COR-L47 (cell line): ENCODE results near the gene GRK3.

Experiments used
- DNase-seq: peaks from one replicate; lab custom pipeline; 2025; lab: John Stamatoyannopoulos, UW

GRK3 gene

DNA sequence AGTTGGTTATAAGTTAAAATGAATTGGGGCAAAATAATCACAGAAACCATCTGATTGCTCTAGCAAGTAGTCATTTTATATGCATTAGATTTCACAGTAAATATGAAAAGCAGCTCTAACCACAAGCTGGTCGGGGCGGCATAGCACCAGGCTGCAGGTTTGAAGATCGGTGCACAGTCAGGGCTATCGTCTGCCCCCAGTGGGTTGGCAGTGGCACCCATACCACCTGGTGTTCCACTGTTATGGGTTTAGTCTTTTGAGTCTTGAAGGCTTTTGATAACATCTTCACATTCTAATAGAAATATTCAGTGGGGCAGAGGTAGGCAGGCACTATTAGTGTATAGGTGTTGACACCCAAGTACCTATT is 62.1 kb downstream of the GRK3 start:
- DNase-seq = no peak

DNA sequence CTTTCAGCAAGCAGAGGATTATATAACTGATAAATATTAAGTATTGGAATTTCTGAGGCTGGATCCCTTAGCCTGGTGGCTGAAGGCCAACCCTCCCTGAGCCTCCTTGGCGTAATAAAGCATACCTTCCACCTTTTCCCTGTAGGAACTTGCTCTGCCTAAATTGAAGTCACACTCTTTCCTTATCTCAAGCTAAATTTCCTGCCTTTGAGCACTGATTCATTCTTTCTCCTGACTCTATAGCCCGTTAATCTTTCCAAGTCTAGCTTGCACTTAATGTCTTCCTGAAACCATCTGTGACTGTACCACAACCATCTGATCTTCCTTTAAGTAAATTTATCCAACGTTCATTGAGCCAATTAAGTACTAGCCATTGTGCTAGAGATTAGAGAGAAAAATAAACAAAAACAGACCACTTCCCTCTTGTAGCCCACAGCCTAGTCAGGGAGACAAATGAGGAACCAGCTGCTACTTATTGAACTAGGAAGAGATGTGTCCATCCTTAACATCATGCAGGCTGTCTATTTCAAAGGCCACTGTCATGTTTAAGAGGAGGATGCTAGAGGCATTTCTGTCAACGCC is 62.9 kb downstream of the GRK3 start:
- no peak for DNase-seq

- peak; percentile 49 for DNase-seq
These were observed 64.0 kb downstream of the GRK3 start for GRCh38 chr22:25628494-25628893.

DNA sequence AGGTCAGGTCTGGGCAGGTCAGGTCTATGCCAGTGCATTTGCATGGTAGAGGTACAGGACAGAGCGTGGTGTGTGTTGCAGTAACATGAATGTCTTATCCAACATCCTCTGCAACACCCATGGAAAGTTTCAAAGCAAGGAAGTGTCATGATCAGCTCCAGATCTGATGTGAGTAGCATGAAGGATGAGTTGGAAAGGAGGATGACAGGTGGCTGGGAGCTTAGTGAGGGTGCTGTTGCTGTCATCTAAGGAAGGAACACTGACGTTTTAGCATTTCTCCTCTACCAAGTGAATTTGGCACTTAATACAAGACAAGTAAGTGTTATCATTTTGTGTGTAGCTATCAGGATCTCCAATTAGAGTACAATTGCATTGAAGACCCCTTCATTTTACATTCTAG is 65.1 kb downstream of the GRK3 start:
- no peak for DNase-seq

GRCh38 chr22:25630447-25630846 is 66.0 kb downstream of the GRK3 start:
- DNase-seq = no peak

DNA sequence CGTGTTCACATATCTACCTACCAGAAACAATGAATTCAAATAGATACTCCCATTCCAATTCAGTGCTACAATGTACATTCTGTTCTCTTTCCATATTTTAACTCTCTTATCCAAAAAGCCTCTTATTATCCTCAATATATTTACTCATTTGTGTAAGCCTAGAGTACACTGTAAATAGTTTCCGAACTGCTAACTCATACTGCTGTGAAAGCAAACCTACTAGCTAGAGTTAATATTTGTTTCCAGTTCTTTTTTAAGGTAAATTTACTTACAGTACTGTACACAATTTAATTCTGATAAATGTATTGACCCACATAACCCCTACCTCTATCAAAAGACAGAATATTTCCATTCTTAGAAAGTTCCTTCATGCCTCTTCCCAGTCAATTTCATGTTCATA is 71.8 kb downstream of the GRK3 start:
- no peak for DNase-seq

GRCh38 chr22:25637032-25637431 is 72.6 kb downstream of the GRK3 start:
- DNase-seq = no peak

DNA sequence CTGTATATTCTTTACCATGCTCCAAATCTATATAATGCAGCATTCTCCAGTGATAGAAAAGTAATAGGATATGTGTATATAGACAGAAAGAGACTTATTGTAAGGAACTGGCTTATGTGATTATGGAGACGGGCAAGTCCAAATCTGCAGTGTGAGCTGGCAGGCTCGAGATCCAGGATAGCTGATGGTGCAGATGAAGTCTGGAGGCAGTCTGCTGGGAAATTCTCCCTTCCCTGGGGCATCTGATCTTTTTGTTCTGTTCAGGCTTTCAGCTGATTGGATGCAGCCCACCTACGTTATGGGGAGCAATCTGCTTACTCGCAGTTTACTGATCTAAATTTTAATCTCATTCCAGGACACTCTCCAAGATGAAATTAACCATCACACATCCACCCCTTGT is 73.2 kb downstream of the GRK3 start:
- DNase-seq = no peak

DNA sequence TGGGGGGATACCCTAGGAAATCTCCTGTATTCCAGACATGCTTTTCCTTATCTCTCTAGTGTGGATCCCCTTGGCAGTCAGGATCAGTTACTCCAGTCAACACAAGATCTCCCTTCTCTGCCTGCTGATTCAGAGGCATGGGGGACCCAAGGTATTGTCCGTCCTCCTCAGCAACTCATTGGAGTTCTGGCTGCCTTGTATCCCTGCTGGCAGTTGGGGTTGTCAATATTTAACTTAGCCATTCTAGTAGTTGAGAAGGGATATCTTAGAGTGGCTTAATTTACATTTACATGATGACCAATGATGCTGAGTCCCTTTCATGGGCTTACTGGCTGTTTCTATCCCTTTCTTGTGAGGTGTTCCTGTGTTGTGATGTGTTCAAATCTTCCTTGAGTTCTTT is 74.2 kb downstream of the GRK3 start:
- DNase-seq = no peak

DNA sequence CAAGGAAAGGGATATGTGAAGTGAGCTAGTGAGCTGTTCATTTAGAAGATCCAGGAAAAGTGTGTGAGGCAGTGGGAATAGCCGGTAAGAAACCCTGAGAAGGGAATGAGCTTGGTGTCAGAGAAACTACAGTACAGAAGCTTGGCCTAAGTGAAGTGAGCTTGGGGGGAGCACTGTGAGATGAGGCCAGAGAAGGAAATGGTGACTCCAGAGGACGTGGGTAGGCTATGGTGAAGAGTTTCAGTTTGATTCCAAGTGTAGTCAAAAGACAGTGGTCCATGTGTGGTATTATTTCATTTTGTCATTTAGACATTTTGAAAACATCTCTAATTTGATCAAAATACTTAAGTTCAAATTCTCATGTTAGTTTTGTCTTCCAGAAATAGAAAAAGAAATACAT is 77.2 kb downstream of the GRK3 start:
- no peak for DNase-seq

DNA sequence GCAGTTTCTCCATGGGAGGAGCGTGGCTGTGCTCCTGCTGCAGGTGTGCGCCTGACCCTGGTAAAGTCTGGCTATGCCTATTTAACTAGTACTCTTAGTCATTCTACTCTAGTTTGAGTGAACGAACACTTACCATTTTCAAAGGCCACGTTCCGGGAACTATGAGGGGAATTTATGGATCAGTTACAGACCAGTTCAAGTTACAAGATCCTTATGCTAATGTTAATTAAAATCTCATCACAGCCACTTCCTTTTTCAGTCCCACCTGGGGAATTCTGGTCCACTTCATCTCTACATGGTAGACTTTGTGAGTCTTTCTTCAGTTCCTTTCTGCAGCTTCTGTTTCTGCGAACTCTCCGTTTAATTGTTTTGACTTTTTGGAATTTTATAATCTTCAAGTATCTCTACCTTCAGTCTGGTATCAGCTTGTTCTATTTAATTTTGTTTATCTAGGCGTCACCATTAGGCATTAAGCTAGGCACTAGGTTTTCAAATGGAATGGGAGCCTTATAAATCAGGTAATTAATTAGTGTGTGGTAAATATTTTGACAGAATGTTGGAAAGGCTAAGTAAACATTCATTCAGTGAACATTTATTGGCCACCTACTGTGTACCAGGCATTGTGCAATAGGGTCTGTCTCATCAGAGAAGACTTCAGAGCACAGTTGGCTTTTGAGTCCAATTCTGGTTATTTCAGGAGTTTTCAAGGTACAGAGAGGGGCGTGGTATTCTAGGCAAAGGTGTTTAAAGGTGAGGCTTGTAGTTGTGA is 78.9 kb downstream of the GRK3 start:
- no peak for DNase-seq

GRCh38 chr22:25644122-25644521 is 79.6 kb downstream of the GRK3 start:
- no peak for DNase-seq

GRCh38 chr22:25645266-25645665 is 80.8 kb downstream of the GRK3 start:
- DNase-seq = no peak

- DNase-seq = no peak
These were observed 81.5 kb downstream of the GRK3 start for GRCh38 chr22:25645964-25646363.

GRCh38 chr22:25650833-25651232 is 86.4 kb downstream of the GRK3 start:
- DNase-seq = no peak

DNA sequence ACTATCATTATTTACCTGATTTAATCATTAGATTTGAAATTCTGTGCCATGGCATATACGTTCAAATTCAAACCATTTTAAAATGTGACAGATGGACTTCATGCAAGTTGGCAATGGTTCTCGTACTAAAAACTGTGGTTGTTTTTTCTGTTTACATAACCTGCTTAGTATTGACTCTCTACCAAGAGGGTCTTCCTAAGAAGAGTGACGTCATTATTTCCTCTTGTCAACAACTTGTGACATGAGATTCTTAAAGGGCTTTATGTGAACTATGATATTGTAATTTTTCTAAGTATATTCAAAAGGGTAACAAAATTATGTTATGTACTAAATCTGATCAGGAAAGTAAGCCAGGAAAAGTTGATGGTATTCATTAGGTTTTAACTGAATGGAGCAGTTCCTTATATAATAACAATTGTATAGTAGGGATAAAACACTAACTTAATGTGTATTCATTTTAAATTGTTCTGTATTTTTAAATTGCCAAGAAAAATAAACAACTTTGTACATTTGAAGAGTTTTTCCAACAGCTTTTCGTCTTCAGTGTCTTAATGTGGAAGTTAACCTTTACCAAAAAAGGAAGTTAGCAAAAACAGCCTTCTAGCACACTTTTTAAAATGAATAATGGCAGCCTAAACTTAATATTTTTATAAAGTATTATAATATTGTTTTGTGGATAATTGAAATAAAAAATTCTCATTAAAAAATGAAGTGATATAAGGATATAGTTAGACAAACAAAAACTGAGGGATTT is 87.0 kb downstream of the GRK3 start:
- DNase-seq = no peak

DNA sequence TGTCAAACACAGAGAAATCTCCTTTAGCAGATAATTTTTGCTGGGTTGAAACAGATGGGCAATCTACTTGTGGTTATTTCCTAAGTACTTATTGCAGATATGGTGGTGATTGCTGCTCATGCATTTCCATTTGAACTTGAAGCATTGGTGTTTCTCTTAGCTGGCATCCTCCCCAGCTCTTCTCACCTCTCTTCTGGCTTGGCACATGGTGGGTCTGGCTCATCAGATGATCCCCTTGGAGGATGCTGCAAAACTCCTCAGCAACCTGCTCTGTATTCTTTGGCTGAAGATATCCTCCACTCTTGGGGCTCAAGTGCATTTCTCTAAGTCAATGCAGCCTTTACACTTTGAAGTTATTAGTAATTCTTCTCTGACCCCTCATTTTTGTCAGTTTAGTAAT is 90.2 kb downstream of the GRK3 start:
- no peak for DNase-seq

DNA sequence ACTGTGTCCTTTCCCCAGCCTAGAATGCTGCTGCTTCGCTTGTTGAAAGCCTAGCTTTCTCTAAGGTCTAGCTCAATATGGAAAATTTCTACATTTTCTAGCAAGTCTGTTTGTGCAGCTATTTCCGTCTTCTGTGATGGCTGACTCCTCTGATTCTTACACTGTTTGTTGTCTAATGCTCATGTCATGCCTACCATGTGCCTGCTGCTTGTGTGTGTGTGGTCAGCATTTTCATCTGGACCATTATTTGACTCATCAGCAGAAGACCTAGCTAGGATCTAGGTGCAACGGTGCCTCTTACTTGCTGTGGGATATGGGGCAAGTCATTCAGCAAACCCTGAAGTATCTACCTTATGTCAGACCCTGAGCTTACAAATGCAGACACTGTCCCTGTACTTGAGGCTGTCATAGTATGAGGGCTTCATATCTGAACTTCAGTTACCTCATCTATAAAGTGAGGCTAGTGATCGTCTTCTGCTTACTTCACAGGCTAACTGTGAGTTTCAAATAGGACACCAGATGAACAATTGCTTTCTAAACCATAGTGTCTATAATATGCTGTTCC is 91.0 kb downstream of the GRK3 start:
- no peak for DNase-seq

- no peak for DNase-seq
These were observed 92.2 kb downstream of the GRK3 start for GRCh38 chr22:25656724-25657123.

- DNase-seq = no peak
These were observed 94.2 kb downstream of the GRK3 start for GRCh38 chr22:25658633-25659032.

- DNase-seq = no peak
These were observed 94.9 kb downstream of the GRK3 start for GRCh38 chr22:25659413-25659812.

DNA sequence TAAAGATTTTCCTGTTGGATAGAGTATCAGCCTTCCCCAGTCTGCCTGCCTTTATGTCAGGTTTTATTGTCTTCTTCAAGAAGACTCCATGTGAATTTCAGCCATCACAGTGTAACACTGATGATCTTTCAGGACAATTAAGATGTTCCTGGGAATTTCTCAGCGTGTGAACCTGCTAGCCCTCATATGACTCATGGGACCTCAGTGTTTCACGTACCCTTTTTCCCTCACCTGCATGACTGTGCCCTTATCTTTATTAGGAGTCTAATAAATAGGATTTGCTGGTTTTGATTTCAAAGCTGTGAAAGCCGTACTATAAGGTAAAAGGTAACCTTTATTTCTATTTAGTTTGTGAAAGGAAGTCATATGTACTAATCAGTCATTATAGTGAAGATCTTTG is 95.9 kb downstream of the GRK3 start:
- no peak for DNase-seq

- no peak for DNase-seq
These were observed 96.6 kb downstream of the GRK3 start for GRCh38 chr22:25661073-25661472.
